IgD-negative memory B cell (primary cell): ENCODE results near the gene KCNK7. TPM values are rescaled to one million over a fixed set of nuclear protein-coding genes. Genes with fewer than 3 reads are reported as not detected.

Experiments
- H3K27ac Mint-ChIP-seq, 3 donors: one replicate each; pipeline ENCODE4 v1.8.0; 2020 to 2022; ENCODE audit warnings: mild to moderate bottlenecking in 3 of 3, mixed read lengths in 3 of 3, moderate library complexity in 1 of 3
- H3K27me3 Mint-ChIP-seq: one replicate; pipeline ENCODE4 v1.8.0; 2021; ENCODE audit warnings: mixed read lengths
- H3K36me3 Mint-ChIP-seq: one replicate; pipeline ENCODE4 v1.8.0; 2020; ENCODE audit warnings: mild to moderate bottlenecking, mixed read lengths
- H3K4me1 Mint-ChIP-seq, 3 donors: one replicate each; pipeline ENCODE4 v1.8.0; 2020 to 2022; ENCODE audit warnings: mixed read lengths in 3 of 3, mild to moderate bottlenecking in 1 of 3
- H3K4me3 Mint-ChIP-seq, 4 donors: one replicate each; pipeline ENCODE4 v1.8.0; 2020 to 2022; ENCODE audit warnings: mild to moderate bottlenecking in 4 of 4, mixed read lengths in 4 of 4, moderate library complexity in 3 of 4
- H3K9me3 Mint-ChIP-seq, 3 donors: one replicate each; pipeline ENCODE4 v1.8.0; 2020 to 2021; ENCODE audit warnings: mixed read lengths in 3 of 3, mild to moderate bottlenecking in 1 of 3
- polyA plus RNA-seq: library from polyadenylated mRNA; unstranded; fragments of 300-500 nt; fragmentation: Illumina TruSeq; gene quantifications from one replicate; pipeline ENCODE4 v1.2.3, GENCODE V29; 2021

The KCNK7 gene
- polyA plus RNA-seq, 1 donor from 2014 or later, result not detected

- Mint-ChIP-seq H3K36me3 (no peaks in the 10 kb centered on the region), H3K9me3 (no peaks in the 10 kb centered on the region), H3K4me1 (peaks cover 0 to 17% (median 8%) of the 10 kb centered on the region in 3 donors), H3K4me3 (peak within 1 kb of the TSS; percentile 76 to 81 (median 79)), H3K27ac (peak within 1 kb of the TSS in 2 of 3 donors; percentile 31 to 96), H3K27me3 (no peaks in the 10 kb centered on the region)
Observed at GRCh38 chr11:65558002-65558929, 37.3 kb downstream of the KCNK7 start, which contains the start of gene LTBP3. LTBP3 (minus strand) TSS chr11:65558359; CDS start chr11:65557959, 400 bp downstream.

- Mint-ChIP-seq H3K4me1 (peaks cover 2 to 17% (median 9%) of the 10 kb centered on the region in 3 donors), H3K4me3 (peak overlapping the region; percentile 70 to 80 (median 77)), H3K9me3 (no peaks in the 10 kb centered on the region), H3K36me3 (no peaks in the 10 kb centered on the region), H3K27ac (peak overlapping the region in 2 of 3 donors; percentile 31 to 96), H3K27me3 (no peaks in the 10 kb centered on the region)
Observed at GRCh38 chr11:65557280-65558001, 38.2 kb downstream of the KCNK7 start.

- Mint-ChIP-seq H3K27me3 (no peaks in the 10 kb centered on the region), H3K9me3 (no peaks in the 10 kb centered on the region), H3K36me3 (no peaks in the 10 kb centered on the region), H3K4me3 (peak overlapping the region; percentile 70 to 80 (median 77)), H3K4me1 (peaks cover 10 to 25% (median 17%) of the 10 kb centered on the region in 3 donors), H3K27ac (peak overlapping the region; percentile 31 to 96 (median 46))
Observed at GRCh38 chr11:65556470-65557279, 38.9 kb downstream of the KCNK7 start.

- Mint-ChIP-seq H3K27ac (peak overlapping the region in 1 of 3 donors; percentile 62), H3K4me3 (peak overlapping the region in 2 of 4 donors; percentile 35 to 57), H3K36me3 (no peaks in the 10 kb centered on the region)
Observed at GRCh38 chr11:65555693-65556231, 39.8 kb downstream of the KCNK7 start.

GRCh38 chr11:65554842-65555430, 40.7 kb downstream of the KCNK7 start:
- H3K4me3 Mint-ChIP-seq, result peak overlapping the region in 2 of 4 donors; percentile 26 to 76
- H3K27ac Mint-ChIP-seq, result peak overlapping the region; percentile 18 to 62 (median 59)
- H3K4me1 Mint-ChIP-seq, result peaks cover 10 to 30% (median 19%) of the 10 kb centered on the region in 3 donors
- no peaks in the 10 kb centered on the region for H3K27me3 Mint-ChIP-seq
- H3K36me3 Mint-ChIP-seq, result no peaks in the 10 kb centered on the region
- no peaks in the 10 kb centered on the region for H3K9me3 Mint-ChIP-seq

More at GRCh38 chr11:65555693-65556231, 39.8 kb downstream of the KCNK7 start:
- H3K4me1 Mint-ChIP-seq, result peaks cover 10 to 30% (median 20%) of the 10 kb centered on the region in 3 donors
- no peaks in the 10 kb centered on the region for H3K9me3 Mint-ChIP-seq
- no peaks in the 10 kb centered on the region for H3K27me3 Mint-ChIP-seq

- H3K27ac Mint-ChIP-seq, result peak overlapping the region in 1 of 3 donors; percentile 38
- H3K4me1 Mint-ChIP-seq, result peaks cover 10 to 30% (median 22%) of the 10 kb centered on the region in 3 donors
- H3K36me3 Mint-ChIP-seq, result no peaks in the 10 kb centered on the region
- no peaks in the 10 kb centered on the region for H3K27me3 Mint-ChIP-seq
- H3K9me3 Mint-ChIP-seq, result no peaks in the 10 kb centered on the region
- H3K4me3 Mint-ChIP-seq, result peak overlapping the region in 3 of 4 donors; percentile 50 to 85 (median 76)
Observed at GRCh38 chr11:65554057-65554818, 41.4 kb downstream of the KCNK7 start.

- Mint-ChIP-seq H3K36me3 (no peaks in the 10 kb centered on the region), H3K27ac (peak overlapping the region in 1 of 3 donors; percentile 54), H3K4me1 (peaks cover 10 to 32% (median 26%) of the 10 kb centered on the region in 3 donors), H3K9me3 (no peaks in the 10 kb centered on the region), H3K27me3 (no peaks in the 10 kb centered on the region), H3K4me3 (no peak overlapping the region)
Observed at GRCh38 chr11:65553301-65554001, 42.1 kb downstream of the KCNK7 start.

- Mint-ChIP-seq H3K27me3 (no peaks in the 10 kb centered on the region), H3K9me3 (no peaks in the 10 kb centered on the region), H3K27ac (peak overlapping the region; percentile 54 to 88 (median 78)), H3K4me3 (peak overlapping the region in 2 of 4 donors; percentile 8 to 75), H3K36me3 (no peaks in the 10 kb centered on the region), H3K4me1 (peaks cover 10 to 38% (median 32%) of the 10 kb centered on the region in 3 donors)
Observed at GRCh38 chr11:65552388-65552951, 43.1 kb downstream of the KCNK7 start.

GRCh38 chr11:65551572-65552387, 43.8 kb downstream of the KCNK7 start:
- Mint-ChIP-seq H3K36me3 (no peaks in the 10 kb centered on the region), H3K27ac (peak overlapping the region in 2 of 3 donors; percentile 54 to 88), H3K9me3 (no peaks in the 10 kb centered on the region), H3K4me3 (peak overlapping the region in 3 of 4 donors; percentile 8 to 75 (median 43)), H3K4me1 (peaks cover 12 to 36% (median 32%) of the 10 kb centered on the region in 3 donors), H3K27me3 (no peaks in the 10 kb centered on the region)

- no peaks in the 10 kb centered on the region for H3K36me3 Mint-ChIP-seq
- no peaks in the 10 kb centered on the region for H3K27me3 Mint-ChIP-seq
- H3K4me1 Mint-ChIP-seq, result peaks cover 25 to 41% (median 38%) of the 10 kb centered on the region in 3 donors
- H3K9me3 Mint-ChIP-seq, result no peaks in the 10 kb centered on the region
- peak overlapping the region in 1 of 3 donors; percentile 36 for H3K27ac Mint-ChIP-seq
- H3K4me3 Mint-ChIP-seq, result no peak overlapping the region
Observed at GRCh38 chr11:65549096-65549495, 46.5 kb downstream of the KCNK7 start.

- Mint-ChIP-seq H3K36me3 (no peaks in the 10 kb centered on the region), H3K9me3 (no peaks in the 10 kb centered on the region), H3K27ac (peak overlapping the region; percentile 36 to 91 (median 81)), H3K4me1 (peaks cover 25 to 41% (median 40%) of the 10 kb centered on the region in 3 donors), H3K4me3 (peak overlapping the region in 2 of 4 donors; percentile 46 to 63), H3K27me3 (no peaks in the 10 kb centered on the region)
Observed at GRCh38 chr11:65548395-65548794, 47.2 kb downstream of the KCNK7 start.
